Muscle layer of duodenum (tissue), 2 donors: ENCODE results near the gene AKIRIN2.

Experiments
- H3K27ac ChIP-seq: one replicate; pipeline ENCODE4 v1.7.0; 2013; ENCODE audit warnings: mild to moderate bottlenecking, low read length
- H3K27me3 ChIP-seq: one replicate; pipeline ENCODE4 v1.7.0; 2013; ENCODE audit warnings: low read depth, mild to moderate bottlenecking, control low read depth, low read length
- H3K36me3 ChIP-seq, 2 donors: one replicate each; pipeline ENCODE4 v1.7.0; 2013; ENCODE audit warnings: low read length in 2 of 2, control low read depth in 1 of 2, mild to moderate bottlenecking in 1 of 2; ENCODE audit not compliant: insufficient read depth in 2 of 2, control insufficient read depth in 1 of 2
- H3K4me1 ChIP-seq, 2 donors: one replicate each; pipeline ENCODE4 v1.7.0; 2013; ENCODE audit warnings: low read length in 2 of 2, mild to moderate bottlenecking in 2 of 2, control low read depth in 1 of 2, moderate library complexity in 1 of 2; ENCODE audit not compliant: insufficient read depth in 2 of 2, control insufficient read depth in 1 of 2
- H3K4me3 ChIP-seq, 2 donors: one replicate each; pipeline ENCODE4 v1.7.0; 2013; ENCODE audit warnings: low read length in 2 of 2, low read depth in 1 of 2, mild to moderate bottlenecking in 1 of 2
- H3K9me3 ChIP-seq, 2 donors: one replicate each; pipeline ENCODE4 v1.7.0; 2013; ENCODE audit warnings: low read length in 2 of 2, control low read depth in 1 of 2, mild to moderate bottlenecking in 1 of 2; ENCODE audit not compliant: control insufficient read depth in 1 of 2
- donor health status: healthy.

AKIRIN2 gene

GRCh38 chr6:87682310-87682709, 19.7 kb downstream of the AKIRIN2 start:
- H3K27ac ChIP-seq, result no peak overlapping the region
- H3K27me3 ChIP-seq, result no peaks in the 10 kb centered on the region
- H3K36me3 ChIP-seq, result peaks cover 4 to 8% of the 10 kb centered on the region in 2 donors
- no peak overlapping the region for H3K4me3 ChIP-seq
- H3K4me1 ChIP-seq, result peaks cover 8 to 18% of the 10 kb centered on the region in 2 donors
- H3K9me3 ChIP-seq, result no peaks in the 10 kb centered on the region

DNA sequence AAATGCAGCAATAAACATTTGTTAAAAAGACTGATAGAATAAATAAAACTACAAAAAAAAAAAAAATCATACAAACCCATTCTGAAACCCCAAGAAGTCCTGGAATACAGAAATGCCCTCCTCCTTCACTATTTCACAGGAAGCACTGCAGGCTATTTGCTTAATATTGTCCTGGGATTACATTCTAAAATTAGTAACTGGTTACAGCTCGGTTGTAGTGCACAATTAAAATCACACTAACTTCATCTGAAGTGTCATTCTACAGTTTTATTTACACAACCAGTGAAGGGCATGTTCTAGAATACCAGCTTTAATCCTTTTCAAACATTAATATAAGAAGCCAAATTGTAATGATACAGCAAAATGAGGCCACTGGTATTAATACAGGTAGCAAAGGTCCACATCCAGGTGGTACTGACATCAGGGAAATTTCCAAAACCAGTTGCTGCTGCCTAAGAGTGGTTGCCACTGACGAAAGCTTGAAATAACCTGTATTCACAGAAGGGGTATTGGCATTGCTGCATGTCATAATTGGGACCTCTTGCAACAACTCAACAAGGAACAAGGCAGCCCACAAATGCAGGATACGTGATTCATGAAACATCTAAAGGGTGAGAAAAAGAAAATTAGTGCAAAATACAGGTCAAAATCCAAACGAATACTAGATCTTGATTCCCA, 26.9 kb downstream of the AKIRIN2 start:
- no peaks in the 10 kb centered on the region for H3K9me3 ChIP-seq
- H3K36me3 ChIP-seq, result peaks cover 24 to 29% of the 10 kb centered on the region in 2 donors
- H3K4me3 ChIP-seq, result no peak overlapping the region
- H3K4me1 ChIP-seq, result no peaks in the 10 kb centered on the region
- no peak overlapping the region for H3K27ac ChIP-seq
- no peaks in the 10 kb centered on the region for H3K27me3 ChIP-seq

GRCh38 chr6:87674290-87674689, 27.7 kb downstream of the AKIRIN2 start:
- Histone ChIP-seq H3K4me1 (no peaks in the 10 kb centered on the region), H3K9me3 (no peaks in the 10 kb centered on the region), H3K36me3 (peaks cover 24 to 29% of the 10 kb centered on the region in 2 donors)

GRCh38 chr6:87673237-87673636, 28.8 kb downstream of the AKIRIN2 start:
- Histone ChIP-seq H3K4me1 (no peaks in the 10 kb centered on the region), H3K27ac (no peak overlapping the region), H3K27me3 (no peaks in the 10 kb centered on the region), H3K4me3 (no peak overlapping the region), H3K9me3 (no peaks in the 10 kb centered on the region), H3K36me3 (peaks cover 24 to 26% of the 10 kb centered on the region in 2 donors)

More at GRCh38 chr6:87674290-87674689, 27.7 kb downstream of the AKIRIN2 start:
- Histone ChIP-seq H3K4me3 (no peak overlapping the region), H3K27me3 (no peaks in the 10 kb centered on the region), H3K27ac (no peak overlapping the region)

- Histone ChIP-seq H3K27ac (no peak overlapping the region), H3K36me3 (peaks cover 23 to 24% of the 10 kb centered on the region in 2 donors), H3K4me1 (no peaks in the 10 kb centered on the region), H3K9me3 (no peaks in the 10 kb centered on the region), H3K27me3 (no peaks in the 10 kb centered on the region), H3K4me3 (no peak overlapping the region)
Observed at GRCh38 chr6:87672641-87673040, 29.4 kb downstream of the AKIRIN2 start.

GRCh38 chr6:87671555-87672029, 30.4 kb downstream of the AKIRIN2 start:
- Histone ChIP-seq H3K27me3 (no peaks in the 10 kb centered on the region), H3K27ac (no peak overlapping the region), H3K9me3 (no peaks in the 10 kb centered on the region), H3K4me3 (no peak overlapping the region), H3K36me3 (peaks cover 20 to 24% of the 10 kb centered on the region in 2 donors), H3K4me1 (no peaks in the 10 kb centered on the region)

GRCh38 chr6:87670707-87671106, 31.3 kb downstream of the AKIRIN2 start:
- Histone ChIP-seq H3K36me3 (peaks cover 16 to 22% of the 10 kb centered on the region in 2 donors), H3K27ac (no peak overlapping the region), H3K4me3 (no peak overlapping the region), H3K27me3 (no peaks in the 10 kb centered on the region), H3K4me1 (no peaks in the 10 kb centered on the region), H3K9me3 (no peaks in the 10 kb centered on the region)

GRCh38 chr6:87669051-87669450, 33.0 kb downstream of the AKIRIN2 start:
- Histone ChIP-seq H3K27me3 (no peaks in the 10 kb centered on the region), H3K4me1 (no peaks in the 10 kb centered on the region), H3K9me3 (no peaks in the 10 kb centered on the region), H3K4me3 (no peak overlapping the region), H3K27ac (no peak overlapping the region), H3K36me3 (peaks cover 9 to 12% of the 10 kb centered on the region in 2 donors)

DNA sequence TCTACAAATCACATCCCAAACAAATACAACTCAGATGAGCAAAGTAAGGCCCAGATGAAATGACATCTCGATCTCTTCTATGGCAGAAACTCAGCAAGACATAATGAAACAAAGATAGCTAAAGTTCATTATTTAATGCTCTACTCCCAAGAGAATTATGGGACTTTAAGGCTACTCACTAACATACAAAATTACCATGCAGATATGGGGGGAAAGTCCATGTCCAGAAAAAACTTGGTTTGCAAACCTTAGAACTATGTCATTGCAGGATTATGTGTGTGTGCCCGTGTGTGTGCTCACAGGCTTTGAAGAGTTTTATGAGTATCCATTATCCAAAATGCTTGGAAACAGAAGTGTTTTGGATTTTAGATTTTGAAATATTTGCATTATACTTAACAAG, 34.0 kb downstream of the AKIRIN2 start:
- Histone ChIP-seq H3K27me3 (no peaks in the 10 kb centered on the region), H3K36me3 (peaks cover 12 to 16% of the 10 kb centered on the region in 2 donors), H3K4me3 (no peak overlapping the region), H3K27ac (no peak overlapping the region), H3K9me3 (no peaks in the 10 kb centered on the region), H3K4me1 (no peaks in the 10 kb centered on the region)

- Histone ChIP-seq H3K4me3 (no peak overlapping the region), H3K4me1 (no peaks in the 10 kb centered on the region), H3K9me3 (no peaks in the 10 kb centered on the region), H3K27me3 (no peaks in the 10 kb centered on the region), H3K36me3 (peaks cover 7% of the 10 kb centered on the region in 2 donors), H3K27ac (no peak overlapping the region)
Observed at GRCh38 chr6:87667032-87667431, 35.0 kb downstream of the AKIRIN2 start.

DNA sequence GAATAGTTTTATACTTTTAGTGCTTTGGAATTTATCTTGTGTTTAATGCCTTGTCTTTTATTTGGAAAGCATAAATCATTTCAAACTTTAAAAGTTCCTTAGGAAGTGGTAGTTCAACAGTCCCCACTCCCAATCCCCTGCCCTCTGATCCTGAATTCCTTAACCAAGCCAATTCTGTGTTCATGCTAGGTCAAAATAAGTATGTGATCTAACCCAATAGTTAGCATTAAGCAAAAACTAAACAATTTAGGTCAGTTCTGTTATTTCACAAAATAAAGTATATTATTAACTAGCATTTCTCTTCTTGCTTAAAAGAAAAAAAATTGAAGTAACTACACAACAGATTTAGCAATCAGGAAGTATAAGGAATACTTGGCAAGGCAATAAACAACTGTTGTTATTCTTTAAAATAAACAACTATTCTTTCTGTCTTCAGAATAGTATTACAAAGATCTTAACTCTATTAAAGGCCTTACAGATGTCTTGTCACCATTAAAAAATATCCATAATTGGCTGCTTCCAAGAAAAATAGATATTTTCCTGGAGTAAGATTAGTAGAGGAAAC, 37.0 kb downstream of the AKIRIN2 start:
- Histone ChIP-seq H3K27me3 (no peaks in the 10 kb centered on the region), H3K27ac (no peak overlapping the region), H3K9me3 (no peaks in the 10 kb centered on the region), H3K4me1 (peaks cover 0 to 3% of the 10 kb centered on the region in 2 donors), H3K36me3 (peaks cover 3 to 7% of the 10 kb centered on the region in 2 donors), H3K4me3 (no peak overlapping the region)
